NT2/D1 (cell line): Measurements from ENCODE around the gene SLC49A3.

Source experiments
- SUZ12 ChIP-seq: IDR thresholded peaks from 2 replicates; pipeline ENCODE4 v1.6.1; 2011; ENCODE audit not compliant: insufficient read length, insufficient read depth; ENCODE audit errors: extremely low read depth
- YY1 ChIP-seq: IDR thresholded peaks from 2 replicates; pipeline ENCODE4 v1.6.1; 2011; ENCODE audit not compliant: insufficient read length, insufficient read depth
- ZNF274 ChIP-seq: IDR thresholded peaks from 2 replicates; pipeline ENCODE4 v1.6.1; 2011; ENCODE audit warnings: mild to moderate bottlenecking, low read depth, low read length

GRCh38 chr4:665751-666435 is 23.1 kb downstream of the SLC49A3 start:
- TF ChIP-seq ZNF274 (no peak), YY1 (no peak), SUZ12 (no peak)
